Brain microvascular endothelial cell (primary cell): Measurements from ENCODE around the gene ATF2.

Source experiments
- DNase-seq: peaks from one replicate; pipeline ENCODE4 v3.0.0-alpha.2; 2020
- H3K27ac ChIP-seq: fragments of 250-450 bp; sonication (Bioruptor Pico); 2 replicates; pipeline ENCODE4 v1.5.1; 2020; ENCODE audit warnings: mild to moderate bottlenecking, moderate library complexity
- H3K27me3 ChIP-seq: fragments of 250-450 bp; sonication (Bioruptor Pico); replicated peaks from 2 replicates; pipeline ENCODE4 v1.5.1; 2020; ENCODE audit warnings: mild to moderate bottlenecking
- H3K36me3 ChIP-seq: fragments of 250-450 bp; sonication (Bioruptor Pico); replicated peaks from 2 replicates; pipeline ENCODE4 v1.5.1; 2020; ENCODE audit warnings: mild to moderate bottlenecking
- H3K4me3 ChIP-seq: 2 replicates; pipeline ENCODE4 v1.5.1; 2011; ENCODE audit warnings: low read depth, mild to moderate bottlenecking, control low read depth, low read length, moderate library complexity
- in situ Hi-C: cut with HindIII; loops from 2 replicates; pipeline ENCODE4 v1.10.0; 2017; ENCODE audit warnings: low sequenced_read_pairs, low pct_ligation_motif_present
- TF ChIP-seq, protein P1 (sequence below): IDR thresholded peaks from 2 replicates; pipeline ENCODE4 v1.5.1; 2011; ENCODE audit warnings: low read depth, mild to moderate bottlenecking, moderate library complexity, low read length, control low read depth, inconsistent platforms; ENCODE audit errors: missing control alignments

Gene ATF2

GRCh38 chr2:175181104-175181876, 13.3 kb upstream of the ATF2 start, which contains the start of gene ATP5MC3:
Gene ATP5MC3 (minus strand): TSS chr2:175181710. CDS start chr2:175181393, 317 bp downstream.
- TF ChIP-seq, protein P1, sequence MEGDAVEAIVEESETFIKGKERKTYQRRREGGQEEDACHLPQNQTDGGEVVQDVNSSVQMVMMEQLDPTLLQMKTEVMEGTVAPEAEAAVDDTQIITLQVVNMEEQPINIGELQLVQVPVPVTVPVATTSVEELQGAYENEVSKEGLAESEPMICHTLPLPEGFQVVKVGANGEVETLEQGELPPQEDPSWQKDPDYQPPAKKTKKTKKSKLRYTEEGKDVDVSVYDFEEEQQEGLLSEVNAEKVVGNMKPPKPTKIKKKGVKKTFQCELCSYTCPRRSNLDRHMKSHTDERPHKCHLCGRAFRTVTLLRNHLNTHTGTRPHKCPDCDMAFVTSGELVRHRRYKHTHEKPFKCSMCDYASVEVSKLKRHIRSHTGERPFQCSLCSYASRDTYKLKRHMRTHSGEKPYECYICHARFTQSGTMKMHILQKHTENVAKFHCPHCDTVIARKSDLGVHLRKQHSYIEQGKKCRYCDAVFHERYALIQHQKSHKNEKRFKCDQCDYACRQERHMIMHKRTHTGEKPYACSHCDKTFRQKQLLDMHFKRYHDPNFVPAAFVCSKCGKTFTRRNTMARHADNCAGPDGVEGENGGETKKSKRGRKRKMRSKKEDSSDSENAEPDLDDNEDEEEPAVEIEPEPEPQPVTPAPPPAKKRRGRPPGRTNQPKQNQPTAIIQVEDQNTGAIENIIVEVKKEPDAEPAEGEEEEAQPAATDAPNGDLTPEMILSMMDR: peak; percentile 58
- Histone ChIP-seq H3K27me3 (no peaks in the 10 kb centered on the region), H3K4me3 (peak within 1 kb of the TSS; percentile 94), H3K27ac (peak within 1 kb of the TSS; percentile 57), H3K36me3 (peaks cover 34% of the 10 kb centered on the region)
- DNase-seq: peak; percentile 94
- in situ Hi-C loops: no loop called here

- Histone ChIP-seq H3K27me3 (no peaks in the 10 kb centered on the region), H3K36me3 (peaks cover 37% of the 10 kb centered on the region), H3K27ac (peak overlapping the region; percentile 57), H3K4me3 (peak overlapping the region; percentile 94)
- in situ Hi-C loops: no loop called here
- no peak for DNase-seq
- TF ChIP-seq, protein P1: no peak
Measured at GRCh38 chr2:175180701-175181103, 12.7 kb upstream of the ATF2 start.

GRCh38 chr2:175176624-175177023, 8.6 kb upstream of the ATF2 start:
- DNase-seq: no peak
- no peak overlapping the region for H3K4me3 ChIP-seq
- H3K27ac ChIP-seq: no peak overlapping the region
- TF ChIP-seq, protein P1: no peak
- H3K36me3 ChIP-seq: peaks cover 42% of the 10 kb centered on the region
- no peaks in the 10 kb centered on the region for H3K27me3 ChIP-seq
- in situ Hi-C loops: no loop called here

DNA sequence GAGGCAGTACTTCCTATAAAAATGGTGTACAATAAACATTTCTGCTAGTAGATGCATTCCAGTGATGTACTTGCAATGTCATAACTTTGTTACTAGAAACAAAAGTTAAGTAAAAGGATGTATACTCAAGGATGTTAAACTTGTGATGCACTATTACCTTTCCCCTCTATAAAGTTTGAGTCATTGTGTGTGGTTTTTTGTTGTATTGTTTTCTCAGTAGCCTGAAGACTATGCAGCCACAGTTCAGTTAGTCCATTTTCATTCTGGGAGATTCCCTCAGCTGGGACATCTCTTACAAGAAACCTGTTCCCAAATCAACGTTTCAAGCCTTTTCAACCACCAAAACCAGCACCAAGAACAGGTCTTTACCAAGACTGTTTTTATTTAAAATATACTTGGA, 7.9 kb upstream of the ATF2 start:
- Histone ChIP-seq H3K27me3 (no peaks in the 10 kb centered on the region), H3K36me3 (peaks cover 42% of the 10 kb centered on the region), H3K4me3 (no peak overlapping the region), H3K27ac (peak overlapping the region; percentile 54)
- TF ChIP-seq, protein P1: no peak
- in situ Hi-C loops: no loop called here
- DNase-seq: no peak

DNA sequence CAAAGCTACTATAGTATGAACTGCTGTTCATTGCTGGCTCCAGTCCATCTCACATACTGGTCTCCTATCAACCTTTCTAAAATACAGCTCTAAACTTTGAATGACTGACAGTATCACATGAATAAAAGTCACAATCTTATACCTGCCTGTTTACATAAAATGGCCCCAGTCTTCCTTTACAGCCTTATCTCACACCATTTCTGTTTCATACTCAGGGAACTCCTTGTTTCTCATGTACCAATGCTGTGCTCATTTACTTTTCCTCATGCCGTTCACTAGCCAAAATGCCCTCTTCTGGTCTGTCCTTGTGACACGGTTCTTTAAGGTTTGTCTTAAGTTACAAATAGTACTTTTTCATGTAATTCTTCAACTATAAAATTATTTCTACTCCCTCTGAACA, 7.3 kb upstream of the ATF2 start:
- Histone ChIP-seq H3K36me3 (peaks cover 42% of the 10 kb centered on the region), H3K27me3 (no peaks in the 10 kb centered on the region), H3K4me3 (no peak overlapping the region), H3K27ac (peak overlapping the region; percentile 54)
- no peak for DNase-seq
- TF ChIP-seq, protein P1: no peak
- in situ Hi-C loops: no loop called here
